Nephron (organoid): Measurements from ENCODE around the gene SLC7A5.
"Not testable (repeated sequence)": the region's sequence is repeated elsewhere in the genome, so short reads cannot be mapped to it uniquely, and the experiment has no call there.

Source experiments
- H3K27ac Mint-ChIP-seq, 3 experiments: 2 replicates each; pipeline ENCODE4 v1.8.0; 2020; ENCODE audit warnings: mixed read lengths in 3 of 3, mild to moderate bottlenecking in 2 of 3, moderate library complexity in 1 of 3
- H3K27me3 Mint-ChIP-seq: 2 replicates; pipeline ENCODE4 v1.8.0; 2021; ENCODE audit warnings: low read depth, mild to moderate bottlenecking, moderate library complexity, mixed read lengths
- H3K36me3 Mint-ChIP-seq: 2 replicates; pipeline ENCODE4 v1.8.0; 2020; ENCODE audit warnings: low read depth, mixed read lengths
- H3K4me1 Mint-ChIP-seq: 2 replicates; pipeline ENCODE4 v1.8.0; 2020; ENCODE audit warnings: mixed read lengths
- H3K4me3 Mint-ChIP-seq, 3 experiments: 2 replicates each; pipeline ENCODE4 v1.8.0; 2020; ENCODE audit warnings: mild to moderate bottlenecking in 3 of 3, mixed read lengths in 3 of 3, moderate library complexity in 2 of 3
- H3K9me3 Mint-ChIP-seq: 2 replicates; pipeline ENCODE4 v1.8.0; 2020; ENCODE audit warnings: mixed read lengths
- CTCF ChIP-seq, 3 experiments: fragments of 200-600 bp; sonication (generic); IDR thresholded peaks; one replicate each; pipeline ENCODE4 v1.5.0; 2021; ENCODE audit warnings: antibody characterized with exemption in 3 of 3; ENCODE audit not compliant: unreplicated experiment in 3 of 3

Gene SLC7A5

GRCh38 chr16:87826798-87827587, 42.3 kb downstream of the SLC7A5 start:
- Mint-ChIP-seq H3K27ac (peak overlapping the region in 1 of 3 experiments; percentile 64), H3K4me3 (no peak overlapping the region), H3K9me3 (no peaks in the 10 kb centered on the region), H3K4me1 (peaks cover 30% of the 10 kb centered on the region), H3K36me3 (no peaks in the 10 kb centered on the region), H3K27me3 (peaks cover 14% of the 10 kb centered on the region)
- TF ChIP-seq CTCF (IDR thresholded peaks at IDR 0.05; ENCODE audit: unreplicated experiment in 3 of 3): no peak

- not testable (repeated sequence) for H3K4me3 Mint-ChIP-seq, H3K36me3 Mint-ChIP-seq, H3K9me3 Mint-ChIP-seq, H3K27ac Mint-ChIP-seq
- H3K27me3 Mint-ChIP-seq: peaks cover 14% of the 10 kb centered on the region
- H3K4me1 Mint-ChIP-seq: peaks cover 36% of the 10 kb centered on the region
Measured at GRCh38 chr16:87826407-87826797, 42.9 kb downstream of the SLC7A5 start.

DNA sequence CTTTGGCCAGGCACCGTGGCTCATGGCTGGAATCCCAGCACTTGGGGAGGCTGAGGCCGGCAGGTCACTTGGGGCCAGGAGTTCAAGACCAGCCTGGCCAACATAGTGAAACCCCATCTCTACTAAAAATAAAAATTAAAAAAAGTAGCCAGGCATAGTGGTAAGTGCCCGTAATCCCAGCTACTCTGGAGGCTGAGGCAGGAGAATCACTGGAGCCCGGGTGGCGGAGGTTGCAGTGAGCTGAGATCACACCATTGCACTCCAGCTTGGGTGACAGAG, 43.5 kb downstream of the SLC7A5 start:
- H3K27ac Mint-ChIP-seq, H3K9me3 Mint-ChIP-seq, H3K36me3 Mint-ChIP-seq, H3K4me3 Mint-ChIP-seq: not testable (repeated sequence)
- Mint-ChIP-seq H3K4me1 (peaks cover 39% of the 10 kb centered on the region), H3K27me3 (peaks cover 14% of the 10 kb centered on the region)

DNA sequence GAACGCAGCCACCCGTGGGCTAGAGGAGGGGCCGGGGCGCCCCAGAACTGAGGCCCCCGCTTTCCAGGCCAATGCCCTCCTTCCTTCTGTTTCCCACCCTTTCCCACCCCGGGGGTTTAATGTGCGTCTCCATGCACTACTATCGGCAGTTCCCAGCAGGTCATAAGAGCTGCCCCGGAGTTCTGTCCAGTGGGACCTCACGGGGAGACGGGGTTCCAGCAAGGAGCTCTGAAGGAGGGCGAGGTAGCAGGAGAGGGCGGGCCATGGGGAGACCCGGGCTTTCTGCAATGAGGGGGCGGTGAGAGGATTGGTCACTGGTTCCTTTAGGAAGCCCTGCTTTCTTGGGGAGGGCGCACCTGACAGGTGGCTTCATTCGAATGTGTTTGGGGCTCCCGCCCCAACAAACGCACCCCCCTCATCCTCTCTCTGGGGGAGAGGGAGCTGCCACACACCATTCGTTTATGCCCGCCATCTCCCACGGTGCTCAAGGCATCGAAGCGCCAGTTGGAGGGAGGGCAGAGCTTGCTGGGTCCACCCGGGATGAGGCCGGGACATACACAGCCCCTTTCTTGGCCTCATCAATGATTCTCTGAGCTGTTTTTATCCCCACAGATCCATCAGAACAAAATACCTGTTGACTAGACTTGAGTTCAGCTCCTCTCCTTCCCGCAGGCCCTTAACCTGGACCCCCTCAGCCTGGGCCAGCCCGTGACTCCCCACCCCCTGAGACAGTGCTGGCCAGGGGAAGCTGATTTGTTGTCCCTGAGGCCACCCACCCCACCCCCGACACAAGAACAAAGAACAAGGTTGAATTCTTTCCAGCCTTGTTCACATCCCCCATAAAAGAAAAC, 44.1 kb downstream of the SLC7A5 start:
- Mint-ChIP-seq H3K27me3 (peaks cover 14% of the 10 kb centered on the region), H3K36me3 (no peaks in the 10 kb centered on the region), H3K4me3 (no peak overlapping the region), H3K4me1 (peaks cover 43% of the 10 kb centered on the region), H3K27ac (peak overlapping the region in 2 of 3 experiments; percentile 69 to 74), H3K9me3 (no peaks in the 10 kb centered on the region)
- TF ChIP-seq CTCF (IDR thresholded peaks at IDR 0.05; ENCODE audit: unreplicated experiment in 3 of 3): no peak

GRCh38 chr16:87824016-87824990, 45.0 kb downstream of the SLC7A5 start:
- peak overlapping the region in 2 of 3 experiments; percentile 49 to 69 for H3K27ac Mint-ChIP-seq
- peak overlapping the region in 1 of 3 experiments; percentile 11 for H3K4me3 Mint-ChIP-seq
- H3K27me3 Mint-ChIP-seq: peaks cover 15% of the 10 kb centered on the region
- H3K4me1 Mint-ChIP-seq: peaks cover 39% of the 10 kb centered on the region
- no peaks in the 10 kb centered on the region for H3K36me3 Mint-ChIP-seq
- H3K9me3 Mint-ChIP-seq: no peaks in the 10 kb centered on the region
- TF ChIP-seq CTCF (IDR thresholded peaks at IDR 0.05; ENCODE audit: unreplicated experiment in 3 of 3): no peak

- Mint-ChIP-seq H3K27ac (peak overlapping the region; percentile 87 to 98 (median 91)), H3K4me1 (peaks cover 39% of the 10 kb centered on the region), H3K4me3 (peak overlapping the region in 1 of 3 experiments; percentile 42), H3K9me3 (no peaks in the 10 kb centered on the region), H3K36me3 (no peaks in the 10 kb centered on the region), H3K27me3 (peaks cover 21% of the 10 kb centered on the region)
- TF ChIP-seq CTCF (IDR thresholded peaks at IDR 0.05; ENCODE audit: unreplicated experiment in 3 of 3): no peak
Measured at GRCh38 chr16:87823181-87823929, 46.0 kb downstream of the SLC7A5 start.
